PC-3 (cell line): ENCODE data around the gene MMP15. TPM values are rescaled to one million over a fixed set of nuclear protein-coding genes. Genes with fewer than 3 reads are reported as not detected.

Source experiments
- ATAC-seq: fragments of 200-7000 bp; cut with Tn5 transposase; 2 replicates; pipeline ENCODE4 v1.9.1; 2020; ENCODE audit warnings: mild to moderate bottlenecking, moderate library complexity
- BruUV-seq: library from RNA; stranded (reverse); fragments of 400-500 nt; replicated peaks from 2 replicates; lab custom pipeline; 2021; lab: Mats Ljungman, UMichigan
- CTCF ChIA-PET: fragments of 300-600 bp; sonication (Branson Sonifier 250); formaldehyde crosslinking; loops from one replicate; lab custom pipeline; 2022; ENCODE audit warnings: antibody characterized with exemption; lab: Charles Lee
- POLR2A ChIA-PET: fragments of 300-600 bp; sonication (Branson Sonifier 250); formaldehyde crosslinking; loops from one replicate; lab custom pipeline; 2022; ENCODE audit warnings: antibody characterized with exemption; ENCODE audit not compliant: unreplicated experiment; lab: Charles Lee
- DNase-seq: peaks from one replicate; pipeline ENCODE4 v3.0.0-alpha.2; 2015
- H2AFZ ChIP-seq: fragments of 300-600 bp; sonication (generic); 2 replicates; pipeline ENCODE4 v1.6.0; 2016; ENCODE audit warnings: antibody characterized with exemption, low read length
- H3F3A ChIP-seq: fragments of 300-600 bp; sonication (generic); one replicate; pipeline ENCODE4 v1.6.0; 2017; ENCODE audit warnings: antibody characterized with exemption, low read length, control low read depth, mild to moderate bottlenecking; ENCODE audit not compliant: unreplicated experiment
- H3K27ac ChIP-seq: fragments of 300-600 bp; sonication (generic); 2 replicates; pipeline ENCODE4 v1.5.1; 2016; ENCODE audit warnings: mild to moderate bottlenecking, low read length
- H3K27me3 ChIP-seq: fragments of 300-600 bp; sonication (generic); 2 replicates; pipeline ENCODE4 v1.6.1; 2016; ENCODE audit warnings: low read length, mixed read lengths
- H3K36me3 ChIP-seq: fragments of 300-600 bp; sonication (generic); 2 replicates; pipeline ENCODE4 v1.6.1; 2016; ENCODE audit warnings: low read depth, mixed run types, low read length, mixed read lengths
- H3K4me1 ChIP-seq: fragments of 300-600 bp; sonication (generic); 2 replicates; pipeline ENCODE4 v1.5.1; 2016; ENCODE audit warnings: low read length; ENCODE audit not compliant: insufficient read depth
- H3K4me2 ChIP-seq: fragments of 300-600 bp; sonication (generic); 2 replicates; pipeline ENCODE4 v1.6.0; 2016; ENCODE audit warnings: low read length
- H3K4me3 ChIP-seq: fragments of 300-600 bp; sonication (generic); 2 replicates; pipeline ENCODE4 v1.5.1; 2016; ENCODE audit warnings: mild to moderate bottlenecking, low read length, mixed read lengths
- H3K79me2 ChIP-seq: fragments of 300-600 bp; sonication (generic); 2 replicates; pipeline ENCODE4 v1.6.1; 2017; ENCODE audit warnings: low read length, mixed read lengths
- H3K9ac ChIP-seq: fragments of 300-600 bp; sonication (generic); 2 replicates; pipeline ENCODE4 v1.6.0; 2016; ENCODE audit warnings: mild to moderate bottlenecking, low read length
- H3K9me2 ChIP-seq: fragments of 300-600 bp; sonication (generic); replicated peaks from 2 replicates; pipeline ENCODE4 v1.6.1; 2016; ENCODE audit warnings: mixed run types, low read length, mixed read lengths
- H3K9me3 ChIP-seq: fragments of 300-600 bp; sonication (generic); 2 replicates; pipeline ENCODE4 v1.6.1; 2016; ENCODE audit warnings: low read length, mixed read lengths
- H4K20me1 ChIP-seq: fragments of 300-600 bp; sonication (generic); 2 replicates; pipeline ENCODE4 v1.6.1; 2016; ENCODE audit warnings: low read length, mixed read lengths
- EZH2 ChIP-seq: fragments of 300-600 bp; sonication (generic); IDR thresholded peaks from one replicate; pipeline ENCODE4 v1.6.1; 2017; ENCODE audit warnings: antibody characterized with exemption, mild to moderate bottlenecking, low read length; ENCODE audit not compliant: unreplicated experiment
- EZH2phosphoT487 ChIP-seq: fragments of 300-600 bp; sonication (generic); IDR thresholded peaks from 2 replicates; pipeline ENCODE4 v1.6.1; 2018; ENCODE audit warnings: mild to moderate bottlenecking, antibody characterized with exemption, low read length, borderline replicate concordance
- intact Hi-C: fragments of 100-400 bp; cut with micrococcal nuclease; formaldehyde crosslinking; loops from 2 replicates; pipeline ENCODE4 v1.9.0; 2023
- total RNA-seq: library from RNA; depleted of rRNA; stranded (reverse); fragments of >200 nt; gene quantifications from 2 replicates; pipeline ENCODE4 v1.2.3, GENCODE V29; 2014
- TF ChIP-seq, protein P1 (sequence below): fragments of 300-600 bp; sonication (generic); conservative IDR thresholded peaks from 2 replicates; pipeline ENCODE4 v1.5.1; 2017; ENCODE audit warnings: antibody characterized with exemption, low read depth, mild to moderate bottlenecking, low read length

The MMP15 gene
- total RNA-seq, 1 experiment from 2014 or later, result 6.3 TPM

DNA sequence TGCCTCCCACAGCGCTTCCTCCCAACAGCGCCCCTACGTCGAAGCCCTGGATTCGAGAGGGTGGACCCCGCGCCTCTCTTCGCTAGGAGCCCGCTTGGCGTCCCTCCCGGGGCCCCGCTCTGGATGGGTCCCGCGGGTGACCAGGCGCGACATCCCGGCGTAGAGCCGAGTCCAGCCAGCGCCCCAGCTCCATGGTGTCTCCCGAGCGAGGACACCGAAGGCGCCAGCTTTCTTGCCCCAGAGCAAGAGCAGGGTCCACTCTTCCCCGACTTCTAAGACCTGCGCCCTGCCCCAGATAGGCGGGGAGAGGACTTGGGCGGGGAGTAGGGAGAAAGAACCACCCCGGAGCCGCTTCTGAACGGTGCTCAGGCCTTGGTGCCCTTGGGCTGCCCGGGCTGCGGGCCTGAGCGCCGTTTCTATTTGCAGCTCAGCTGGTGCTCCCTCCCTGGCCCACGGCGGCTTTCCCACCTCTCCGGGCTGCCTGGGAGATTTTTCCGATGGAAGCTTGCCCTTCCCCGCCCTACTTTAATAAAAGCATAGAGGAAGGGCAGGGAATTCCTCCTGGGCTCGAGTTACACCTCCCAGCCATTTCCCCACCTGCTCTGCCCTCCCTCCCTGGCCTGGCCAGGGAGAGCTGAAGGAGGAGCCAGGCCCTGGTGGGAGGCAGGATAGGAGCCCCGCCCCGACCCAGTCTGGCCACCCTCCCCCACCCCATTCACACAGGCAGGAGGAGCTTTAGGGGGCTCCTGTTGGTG, 1.8 kb downstream of the MMP15 start:
- peak overlapping the region; percentile 84 for H2AFZ ChIP-seq
- BruUV-seq, result no TSS peak
- H3K9ac ChIP-seq, result no peak overlapping the region
- no peaks in the 10 kb centered on the region for H4K20me1 ChIP-seq
- H3K4me1 ChIP-seq, result peaks cover 17% of the 10 kb centered on the region
- H3K27me3 ChIP-seq, result no peaks in the 10 kb centered on the region
- no peaks in the 10 kb centered on the region for H3K9me3 ChIP-seq
- ATAC-seq (peak; percentile 25), DNase-seq (peak; percentile 45)
- POLR2A ChIA-PET, result interaction anchor here (0.6 kb wide), 1 partner anchor 399 kb away, joined by 13 read pairs; the partner anchor contains the start of gene ADGRG1
- TF ChIP-seq, protein P1, sequence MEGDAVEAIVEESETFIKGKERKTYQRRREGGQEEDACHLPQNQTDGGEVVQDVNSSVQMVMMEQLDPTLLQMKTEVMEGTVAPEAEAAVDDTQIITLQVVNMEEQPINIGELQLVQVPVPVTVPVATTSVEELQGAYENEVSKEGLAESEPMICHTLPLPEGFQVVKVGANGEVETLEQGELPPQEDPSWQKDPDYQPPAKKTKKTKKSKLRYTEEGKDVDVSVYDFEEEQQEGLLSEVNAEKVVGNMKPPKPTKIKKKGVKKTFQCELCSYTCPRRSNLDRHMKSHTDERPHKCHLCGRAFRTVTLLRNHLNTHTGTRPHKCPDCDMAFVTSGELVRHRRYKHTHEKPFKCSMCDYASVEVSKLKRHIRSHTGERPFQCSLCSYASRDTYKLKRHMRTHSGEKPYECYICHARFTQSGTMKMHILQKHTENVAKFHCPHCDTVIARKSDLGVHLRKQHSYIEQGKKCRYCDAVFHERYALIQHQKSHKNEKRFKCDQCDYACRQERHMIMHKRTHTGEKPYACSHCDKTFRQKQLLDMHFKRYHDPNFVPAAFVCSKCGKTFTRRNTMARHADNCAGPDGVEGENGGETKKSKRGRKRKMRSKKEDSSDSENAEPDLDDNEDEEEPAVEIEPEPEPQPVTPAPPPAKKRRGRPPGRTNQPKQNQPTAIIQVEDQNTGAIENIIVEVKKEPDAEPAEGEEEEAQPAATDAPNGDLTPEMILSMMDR, result no peak
- no peak for TF ChIP-seq EZH2phosphoT487
- TF ChIP-seq EZH2, result no peak
- H3K79me2 ChIP-seq, result no peaks in the 10 kb centered on the region
- peak overlapping the region; percentile 69 for H3K4me3 ChIP-seq
- no peak overlapping the region for H3K27ac ChIP-seq
- H3K36me3 ChIP-seq, result no peaks in the 10 kb centered on the region
- peak overlapping the region; percentile 89 for H3K4me2 ChIP-seq
- H3F3A ChIP-seq, result no peaks in the 10 kb centered on the region
- CTCF ChIA-PET, result no interaction called here
- no peaks in the 10 kb centered on the region for H3K9me2 ChIP-seq
- intact Hi-C loops, result loop anchor here (10.0 kb wide), 1 partner anchor 277 kb away; no protein-coding TSS in a partner anchor

DNA sequence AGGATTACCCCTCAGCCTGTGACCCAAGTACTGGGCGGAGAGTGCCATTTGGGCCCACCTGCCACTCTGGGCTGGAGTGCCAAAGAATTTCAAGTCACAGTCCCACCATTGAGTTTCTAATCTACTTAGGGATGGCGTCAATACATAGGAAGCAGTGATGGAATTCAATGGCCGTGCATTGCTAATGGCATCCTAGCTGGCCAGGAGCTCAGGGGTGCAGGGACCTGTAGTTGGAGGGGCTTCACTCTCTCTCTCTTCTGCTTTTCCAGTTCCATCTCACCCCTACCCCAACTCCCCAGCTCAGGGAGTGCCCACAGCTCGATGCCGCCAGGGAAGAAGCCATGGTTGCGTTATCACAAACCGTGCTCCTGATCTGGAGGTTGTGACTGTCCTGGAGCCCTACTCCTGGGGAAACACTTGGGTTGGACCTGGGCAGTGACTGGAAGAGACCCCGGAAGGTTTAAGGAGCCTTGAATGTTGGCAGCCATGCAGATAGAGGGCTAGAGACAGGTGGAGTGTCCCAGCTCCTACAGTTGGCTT, 2.4 kb downstream of the MMP15 start:
- ChIA-PET CTCF (no interaction called here), POLR2A (interaction anchor here (0.6 kb wide), 1 partner anchor 399 kb away, joined by 13 read pairs; the partner anchor contains the start of gene ADGRG1)
- H3K9me3 ChIP-seq, result no peaks in the 10 kb centered on the region
- H4K20me1 ChIP-seq, result no peaks in the 10 kb centered on the region
- DNase-seq (no peak), ATAC-seq (no peak)
- no peak for TF ChIP-seq EZH2phosphoT487
- TF ChIP-seq, protein P1, result no peak
- TF ChIP-seq EZH2, result no peak
- H3K4me2 ChIP-seq, result peak overlapping the region; percentile 89; the same call in 1 of the 2 replicates
- no peak overlapping the region for H2AFZ ChIP-seq
- peaks cover 11% of the 10 kb centered on the region; the same call in 1 of the 2 replicates for H3K4me1 ChIP-seq
- H3K79me2 ChIP-seq, result no peaks in the 10 kb centered on the region
- no TSS peak for BruUV-seq
- no peak overlapping the region for H3K9ac ChIP-seq
- no peaks in the 10 kb centered on the region for H3K9me2 ChIP-seq
- no peaks in the 10 kb centered on the region for H3K36me3 ChIP-seq
- H3K27ac ChIP-seq, result no peak overlapping the region
- H3F3A ChIP-seq, result no peaks in the 10 kb centered on the region
- no peak overlapping the region for H3K4me3 ChIP-seq
- H3K27me3 ChIP-seq, result no peaks in the 10 kb centered on the region
- intact Hi-C loops, result loop anchor here (10.0 kb wide), 1 partner anchor 277 kb away; no protein-coding TSS in a partner anchor
